ENCODE data around the gene NFATC4.
"Not testable (repeated sequence)": the region's sequence is repeated elsewhere in the genome, so short reads cannot be mapped to it uniquely, and the experiment has no call there.

The NFATC4 gene

DNA sequence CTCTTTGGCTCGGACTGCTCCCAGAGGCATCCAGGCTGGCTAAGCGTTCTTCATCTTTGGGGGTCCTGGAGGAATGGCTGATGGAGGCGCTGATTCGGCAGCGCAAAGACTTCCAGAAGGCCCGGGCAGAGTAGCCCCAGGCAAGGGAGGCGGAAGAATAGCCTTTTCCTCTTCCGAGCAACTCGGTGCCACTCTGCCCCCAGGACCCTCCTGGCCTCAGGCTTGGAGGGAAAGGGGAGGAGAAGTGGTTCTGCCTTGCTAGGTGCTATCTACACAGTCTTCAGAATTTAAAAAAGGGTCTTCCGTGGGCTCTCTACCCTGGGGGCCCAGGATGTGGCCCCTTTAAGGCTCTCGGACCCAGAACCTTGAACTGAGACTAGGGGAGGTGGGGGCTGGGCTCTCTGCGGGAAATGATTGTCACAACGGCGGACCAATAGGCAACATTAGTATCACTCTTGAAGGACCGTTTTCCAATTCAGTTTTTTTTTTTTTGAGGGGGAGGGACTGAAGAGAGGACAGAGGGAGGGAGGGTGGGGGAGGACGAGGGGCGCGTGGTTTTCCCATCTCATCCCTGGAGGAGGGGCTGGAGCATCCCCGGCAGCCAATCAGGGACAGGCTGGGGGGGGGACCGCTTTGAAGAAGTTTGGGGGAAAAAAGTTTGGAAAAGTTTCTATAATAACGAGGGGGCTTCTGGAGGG lies at the start of gene NFATC4:
Gene NFATC4, plus strand, starts transcription at position 671 of the 698 bp plus-strand sequence. CDS start 157 bp downstream, outside the sequence.
- no peak for DNase-seq

DNA sequence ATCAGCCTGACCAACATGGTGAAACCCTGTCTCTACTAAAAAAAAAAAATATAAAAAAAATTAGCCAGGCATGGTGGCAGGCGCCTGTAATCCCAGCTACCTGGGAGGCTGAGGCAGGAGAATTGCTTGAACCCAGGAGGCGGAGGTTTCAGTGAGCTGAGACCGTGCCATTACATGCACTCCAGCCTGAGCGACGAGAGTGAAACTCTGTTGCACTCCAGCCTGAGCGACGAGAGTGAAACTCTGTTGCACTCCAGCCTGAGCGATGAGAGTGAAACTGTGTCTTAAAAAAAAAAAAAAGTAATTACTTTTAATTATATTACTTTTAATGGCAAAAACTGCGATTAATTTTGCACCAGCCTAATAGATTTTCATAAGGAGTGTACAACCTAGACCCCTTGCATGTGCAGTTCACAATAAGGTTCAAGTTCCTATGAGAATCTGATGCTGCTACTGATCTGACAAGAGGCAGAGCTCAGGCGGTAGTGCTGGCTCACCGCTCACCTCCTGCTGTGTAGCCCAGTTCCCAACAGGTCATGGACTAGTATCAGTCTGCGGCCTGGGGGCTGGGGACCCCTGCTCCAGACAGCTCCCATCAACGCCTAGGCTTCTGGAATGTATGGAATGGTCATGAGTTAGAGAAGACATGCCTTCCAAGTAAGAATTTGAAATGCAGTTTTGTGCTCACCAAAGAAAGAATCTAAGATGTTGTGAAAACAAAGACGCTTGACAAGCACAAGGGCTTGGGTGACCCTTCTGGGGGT lies 46.6 kb upstream of the NFATC4 start:
- no peak for DNase-seq

GRCh38 chr14:24322672-24323071 lies 45.3 kb upstream of the NFATC4 start:
- DNase-seq, result no peak

GRCh38 chr14:24323341-24323740 lies 44.6 kb upstream of the NFATC4 start:
- DNase-seq, result no peak

DNA sequence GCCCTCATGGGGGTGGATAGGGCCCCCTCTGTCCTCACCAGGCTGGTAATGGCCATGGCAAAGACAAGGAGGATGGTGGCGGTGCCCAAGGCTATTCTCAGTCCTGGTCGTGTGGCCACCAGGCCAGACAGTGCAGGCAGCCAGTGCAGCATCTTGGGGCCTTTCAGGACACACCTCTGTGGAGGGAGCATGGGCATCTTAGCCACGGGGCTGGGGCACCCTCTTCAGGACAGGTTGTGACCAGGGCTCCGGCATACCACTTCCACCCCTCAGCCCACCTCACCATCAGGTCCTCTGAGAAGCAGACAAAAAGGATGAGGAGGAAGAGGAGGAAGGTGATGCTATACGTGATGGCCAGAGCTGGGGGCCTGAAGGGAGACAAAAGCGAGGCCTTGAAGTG lies 44.0 kb upstream of the NFATC4 start:
- DNase-seq, result no peak

- DNase-seq, result no peak
These were observed 42.9 kb upstream of the NFATC4 start for GRCh38 chr14:24325041-24325530.

GRCh38 chr14:24325963-24326362 lies 42.0 kb upstream of the NFATC4 start:
- no peak for DNase-seq

DNA sequence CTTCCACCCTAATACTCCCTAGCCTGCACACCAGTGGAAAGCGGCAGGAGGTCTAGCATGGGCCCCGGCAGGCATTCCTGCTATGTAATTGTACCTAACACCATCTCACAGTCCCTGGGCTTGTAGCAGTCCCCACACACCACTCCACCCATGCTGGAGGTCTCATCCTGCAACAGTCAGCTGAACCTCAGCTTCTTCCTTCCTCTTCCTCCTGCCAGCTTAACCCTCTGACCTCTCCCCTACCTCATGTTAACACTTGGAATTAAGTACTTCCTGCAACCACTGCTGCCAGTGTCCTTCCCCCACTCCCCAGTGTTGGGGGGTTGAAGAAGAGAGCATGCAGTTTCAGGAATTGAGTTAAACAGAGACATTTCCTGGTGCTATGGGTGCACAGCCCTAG lies 40.7 kb upstream of the NFATC4 start:
- peak; percentile 71 for DNase-seq

GRCh38 chr14:24327914-24328313 lies 40.1 kb upstream of the NFATC4 start:
- not testable (repeated sequence) for DNase-seq

GRCh38 chr14:24329073-24329663 lies 38.8 kb upstream of the NFATC4 start:
- no peak for DNase-seq

DNA sequence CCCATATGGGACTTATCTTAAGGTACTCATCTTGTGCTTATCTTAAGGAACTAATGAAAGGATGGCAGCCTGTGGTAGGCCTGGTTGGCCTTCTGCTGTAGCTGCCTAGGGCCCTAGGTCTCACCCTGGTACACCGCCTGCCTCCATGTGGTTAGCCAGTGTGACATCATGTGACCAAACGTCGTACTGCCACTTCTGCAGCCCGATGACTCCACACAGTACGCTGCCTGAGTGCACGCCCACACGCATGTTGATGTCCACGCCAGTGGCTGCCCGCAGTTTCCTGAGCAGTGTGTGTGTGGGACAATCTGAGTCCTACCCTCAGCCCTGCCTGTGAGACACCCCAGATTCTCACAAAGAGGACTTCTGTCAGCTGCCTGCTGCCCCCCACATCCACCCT lies 38.2 kb upstream of the NFATC4 start:
- no peak for DNase-seq

DNA sequence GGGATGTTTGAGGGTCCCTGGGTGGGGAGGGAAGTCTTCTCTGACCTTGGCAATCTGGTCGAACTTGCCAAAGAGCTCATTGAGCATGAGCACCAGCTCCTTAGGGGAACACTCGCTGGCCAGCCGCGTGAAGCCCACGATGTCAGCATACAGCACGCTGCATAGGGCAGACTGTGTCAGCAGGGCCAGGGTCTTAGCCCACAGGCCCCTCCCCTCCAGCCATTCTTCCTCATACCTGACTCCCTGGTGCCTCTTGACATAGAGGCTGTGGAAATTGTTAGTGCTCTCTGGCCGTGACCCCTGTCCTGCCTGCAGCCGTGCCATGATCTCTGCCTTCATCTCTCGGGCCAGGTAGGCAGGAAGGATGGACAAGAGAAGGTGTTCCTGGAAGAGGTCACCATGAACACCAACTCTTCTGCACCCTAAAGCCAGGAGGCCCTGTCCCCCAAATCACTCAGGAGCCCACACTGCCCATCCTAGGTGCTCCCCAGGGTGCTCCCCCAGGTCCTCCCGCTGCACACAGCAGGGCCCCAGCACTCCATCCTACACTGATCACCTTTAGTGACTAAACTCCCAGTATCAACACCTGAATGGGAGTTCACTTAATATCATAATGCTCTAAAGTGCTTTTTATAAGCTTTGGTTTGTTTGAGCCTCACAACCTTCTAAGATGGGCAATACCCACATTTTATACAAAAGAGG lies 36.9 kb upstream of the NFATC4 start:
- no peak for DNase-seq

DNA sequence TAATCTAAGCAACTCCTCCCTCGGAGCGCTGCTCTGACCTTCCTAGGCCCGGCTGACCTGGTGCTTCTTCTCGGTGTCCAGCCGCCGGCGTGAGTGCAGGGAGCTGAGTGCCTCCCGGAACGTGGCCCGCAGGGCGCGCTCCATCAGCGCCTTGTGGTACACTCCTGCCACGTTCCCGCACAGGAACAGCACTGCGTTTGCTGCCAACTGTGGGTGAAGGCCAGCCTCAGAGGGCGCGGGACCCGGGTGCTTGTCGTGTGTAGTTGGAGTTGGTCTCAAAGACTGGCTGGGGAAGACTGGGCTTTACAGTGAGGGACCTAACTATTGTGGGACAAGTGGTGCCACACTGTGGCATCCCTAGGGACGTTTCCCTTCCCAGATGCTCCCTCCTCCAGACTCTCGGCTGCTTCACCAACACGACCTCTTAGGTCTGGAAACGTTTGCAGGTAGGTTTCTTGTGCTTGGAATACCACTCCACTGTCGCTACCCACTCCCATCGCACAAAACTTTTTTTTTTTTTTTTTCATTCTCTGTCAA lies 36.2 kb upstream of the NFATC4 start:
- no peak for DNase-seq

- DNase-seq, result peak; percentile 59
These were observed 35.6 kb upstream of the NFATC4 start for GRCh38 chr14:24332268-24332993.

- DNase-seq, result no peak
These were observed 33.3 kb upstream of the NFATC4 start, which contains the start of gene ADCY4 for GRCh38 chr14:24334431-24335291. ADCY4 (minus strand) TSS chr14:24335071; CDS start chr14:24334652, 419 bp downstream.

- DNase-seq, result no peak
These were observed 32.4 kb upstream of the NFATC4 start for GRCh38 chr14:24335461-24336171.

- DNase-seq, result no peak
These were observed 30.7 kb upstream of the NFATC4 start for GRCh38 chr14:24337144-24337823.

GRCh38 chr14:24337824-24338175 lies 30.2 kb upstream of the NFATC4 start:
- no peak for DNase-seq

GRCh38 chr14:24338843-24339242 lies 29.1 kb upstream of the NFATC4 start:
- DNase-seq, result no peak
